ENCODE data around the gene PRR18.

DNA sequence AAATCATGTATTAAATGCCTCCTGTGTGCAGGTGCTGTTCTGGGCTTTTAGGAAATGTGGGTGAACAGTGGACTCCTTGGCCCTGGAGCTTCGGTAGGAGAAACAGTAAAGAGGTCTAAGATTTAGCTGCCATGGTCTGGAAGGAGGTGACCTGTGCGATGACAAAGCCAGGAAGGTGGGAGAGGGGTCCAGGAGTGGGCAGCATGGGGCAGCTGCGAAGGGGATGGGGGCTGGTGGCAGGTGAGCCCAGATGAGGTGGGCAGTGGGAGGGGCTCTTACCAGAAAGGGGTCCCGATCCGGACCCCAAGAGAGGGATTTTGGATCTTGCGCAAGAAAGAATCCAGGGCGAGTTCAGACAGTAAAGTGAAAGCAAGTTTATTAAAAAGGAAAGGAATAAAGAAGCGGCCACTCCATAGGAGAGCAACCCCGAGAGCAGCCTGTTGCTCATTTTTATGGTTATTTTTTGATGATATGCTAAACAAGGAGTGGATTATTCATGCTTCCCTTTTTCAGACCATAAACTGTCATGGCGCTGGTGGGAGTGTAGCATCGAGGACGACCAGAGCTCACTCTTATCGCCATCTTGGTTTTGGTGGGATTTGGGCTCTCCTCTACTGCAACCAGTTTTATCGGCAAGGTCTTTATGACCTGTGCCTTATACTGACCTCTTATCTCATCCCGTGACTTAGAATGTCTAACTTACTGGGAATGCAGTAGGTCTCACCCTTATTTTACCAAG lies 38.7 kb downstream of the PRR18 start:
- TF ChIP-seq, protein P1, sequence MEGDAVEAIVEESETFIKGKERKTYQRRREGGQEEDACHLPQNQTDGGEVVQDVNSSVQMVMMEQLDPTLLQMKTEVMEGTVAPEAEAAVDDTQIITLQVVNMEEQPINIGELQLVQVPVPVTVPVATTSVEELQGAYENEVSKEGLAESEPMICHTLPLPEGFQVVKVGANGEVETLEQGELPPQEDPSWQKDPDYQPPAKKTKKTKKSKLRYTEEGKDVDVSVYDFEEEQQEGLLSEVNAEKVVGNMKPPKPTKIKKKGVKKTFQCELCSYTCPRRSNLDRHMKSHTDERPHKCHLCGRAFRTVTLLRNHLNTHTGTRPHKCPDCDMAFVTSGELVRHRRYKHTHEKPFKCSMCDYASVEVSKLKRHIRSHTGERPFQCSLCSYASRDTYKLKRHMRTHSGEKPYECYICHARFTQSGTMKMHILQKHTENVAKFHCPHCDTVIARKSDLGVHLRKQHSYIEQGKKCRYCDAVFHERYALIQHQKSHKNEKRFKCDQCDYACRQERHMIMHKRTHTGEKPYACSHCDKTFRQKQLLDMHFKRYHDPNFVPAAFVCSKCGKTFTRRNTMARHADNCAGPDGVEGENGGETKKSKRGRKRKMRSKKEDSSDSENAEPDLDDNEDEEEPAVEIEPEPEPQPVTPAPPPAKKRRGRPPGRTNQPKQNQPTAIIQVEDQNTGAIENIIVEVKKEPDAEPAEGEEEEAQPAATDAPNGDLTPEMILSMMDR (IDR thresholded peaks at IDR 0.05), result no peak
- TF ChIP-seq POLR2A (IDR thresholded peaks at IDR 0.05), result no peak

Data from heart left ventricle (tissue), 13 donors.